ENCODE data around the gene SCYGR4.

- TF ChIP-seq CTCF (IDR thresholded peaks at IDR 0.05; ENCODE audit: insufficient read depth, low read depth, low read length) (no peak), EZH2 (IDR thresholded peaks at IDR 0.05; ENCODE audit: insufficient read depth, low read length) (no peak)
Measured at GRCh38 chr2:227643990-227644551, 26.8 kb downstream of the SCYGR4 start.
